ENCODE measurements around the gene KNL1. TPM values are rescaled to one million over a fixed set of nuclear protein-coding genes. Genes with fewer than 3 reads are reported as not detected.
"Not testable (repeated sequence)": the region's sequence is repeated elsewhere in the genome, so short reads cannot be mapped to it uniquely, and the experiment has no call there.

Gene KNL1
- total and polyA plus RNA-seq, 5 donors = 0.14 to 1.6 (median 0.47) TPM

GRCh38 chr15:40618023-40618422, 24.0 kb downstream of the KNL1 start:
- Histone ChIP-seq H3K4me1 (ENCODE audit: control insufficient read depth, insufficient read depth, low read length) (no peaks in the 10 kb centered on the region), H3K4me3 (ENCODE audit: low read length) (no peak overlapping the region), H3K9me3 (ENCODE audit: control insufficient read depth, low read length) (no peaks in the 10 kb centered on the region), H3K27ac (ENCODE audit: low read length) (no peak overlapping the region), H3K27me3 (ENCODE audit: control insufficient read depth, insufficient read depth) (no peaks in the 10 kb centered on the region)
- no peak for ATAC-seq
- DNase-seq = no peak
- intact Hi-C loops (cut with DNase I) = no loop called here
- 71% methylated on average over 2 of the region's 2 CpGs for WGBS

GRCh38 chr15:40618906-40619305, 24.9 kb downstream of the KNL1 start:
- DNase-seq = no peak
- Histone ChIP-seq H3K27me3 (ENCODE audit: control insufficient read depth, insufficient read depth) (no peaks in the 10 kb centered on the region), H3K9me3 (ENCODE audit: control insufficient read depth, low read length) (no peaks in the 10 kb centered on the region), H3K4me3 (ENCODE audit: low read length) (no peak overlapping the region), H3K4me1 (ENCODE audit: control insufficient read depth, insufficient read depth, low read length) (no peaks in the 10 kb centered on the region), H3K27ac (ENCODE audit: low read length) (no peak overlapping the region)
- intact Hi-C loops (cut with DNase I) = no loop called here
- no peak for ATAC-seq

GRCh38 chr15:40623361-40623760, 29.3 kb downstream of the KNL1 start:
- no peak for ATAC-seq

GRCh38 chr15:40630313-40630712, 36.3 kb downstream of the KNL1 start:
- ATAC-seq (no peak), DNase-seq (no peak)
- H3K9me3 ChIP-seq (ENCODE audit: control insufficient read depth, low read length) = no peaks in the 10 kb centered on the region
- H3K4me3 ChIP-seq (ENCODE audit: low read length) = no peak overlapping the region
- intact Hi-C loops (cut with DNase I) = no loop called here
- WGBS = over 99% methylated on average over 2 of the region's 2 CpGs
- H3K27ac ChIP-seq (ENCODE audit: low read length) = no peak overlapping the region
- H3K4me1 ChIP-seq (ENCODE audit: control insufficient read depth, insufficient read depth, low read length) = no peaks in the 10 kb centered on the region
- H3K27me3 ChIP-seq (ENCODE audit: control insufficient read depth, insufficient read depth) = no peaks in the 10 kb centered on the region

More at GRCh38 chr15:40623361-40623760, 29.3 kb downstream of the KNL1 start:
- no peak overlapping the region for H3K27ac ChIP-seq (ENCODE audit: low read length)
- DNase-seq = no peak
- H3K4me3 ChIP-seq (ENCODE audit: low read length) = no peak overlapping the region
- H3K27me3 ChIP-seq (ENCODE audit: control insufficient read depth, insufficient read depth) = no peaks in the 10 kb centered on the region
- no peaks in the 10 kb centered on the region for H3K4me1 ChIP-seq (ENCODE audit: control insufficient read depth, insufficient read depth, low read length)
- H3K9me3 ChIP-seq (ENCODE audit: control insufficient read depth, low read length) = no peaks in the 10 kb centered on the region
- 63% methylated on average over 2 of the region's 2 CpGs for WGBS
- intact Hi-C loops (cut with DNase I) = no loop called here

GRCh38 chr15:40633178-40633577, 39.1 kb downstream of the KNL1 start:
- H3K4me3 ChIP-seq (ENCODE audit: low read length) = no peak overlapping the region
- H3K9me3 ChIP-seq (ENCODE audit: control insufficient read depth, low read length) = no peaks in the 10 kb centered on the region
- WGBS = 98% methylated on average over 9 of the region's 9 CpGs
- intact Hi-C loops (cut with DNase I) = no loop called here
- DNase-seq (no peak), ATAC-seq (no peak)
- H3K27me3 ChIP-seq (ENCODE audit: control insufficient read depth, insufficient read depth) = no peaks in the 10 kb centered on the region
- no peak overlapping the region for H3K27ac ChIP-seq (ENCODE audit: low read length)
- H3K4me1 ChIP-seq (ENCODE audit: control insufficient read depth, insufficient read depth, low read length) = no peaks in the 10 kb centered on the region

GRCh38 chr15:40637221-40637745, 43.2 kb downstream of the KNL1 start:
- 64% methylated on average over 4 of the region's 4 CpGs for WGBS
- ATAC-seq (no peak), DNase-seq (no peak)
- no peak overlapping the region for H3K4me3 ChIP-seq (ENCODE audit: low read length)
- H3K4me1 ChIP-seq (ENCODE audit: control insufficient read depth, insufficient read depth, low read length) = no peaks in the 10 kb centered on the region
- no peak overlapping the region for H3K27ac ChIP-seq (ENCODE audit: low read length)
- H3K9me3 ChIP-seq (ENCODE audit: control insufficient read depth, low read length) = no peaks in the 10 kb centered on the region
- H3K27me3 ChIP-seq (ENCODE audit: control insufficient read depth, insufficient read depth) = no peaks in the 10 kb centered on the region
- intact Hi-C loops (cut with DNase I) = no loop called here

GRCh38 chr15:40639677-40640076, 45.6 kb downstream of the KNL1 start:
- 99% methylated on average over 5 of the region's 5 CpGs for WGBS
- no peaks in the 10 kb centered on the region for H3K4me1 ChIP-seq (ENCODE audit: control insufficient read depth, insufficient read depth, low read length)

GRCh38 chr15:40647523-40647922, 53.5 kb downstream of the KNL1 start:
- H3K27me3 ChIP-seq (ENCODE audit: control insufficient read depth, insufficient read depth) = no peaks in the 10 kb centered on the region
- no peaks in the 10 kb centered on the region for H3K4me1 ChIP-seq (ENCODE audit: control insufficient read depth, insufficient read depth, low read length)
- 95% methylated on average over 1 of the region's 1 CpG for WGBS
- intact Hi-C loops (cut with DNase I) = no loop called here
- H3K27ac ChIP-seq (ENCODE audit: low read length) = no peak overlapping the region
- ATAC-seq (no peak), DNase-seq (no peak)
- H3K9me3 ChIP-seq (ENCODE audit: control insufficient read depth, low read length) = no peaks in the 10 kb centered on the region
- no peak overlapping the region for H3K4me3 ChIP-seq (ENCODE audit: low read length)

More at GRCh38 chr15:40639677-40640076, 45.6 kb downstream of the KNL1 start:
- Histone ChIP-seq H3K27me3 (ENCODE audit: control insufficient read depth, insufficient read depth) (no peaks in the 10 kb centered on the region), H3K9me3 (ENCODE audit: control insufficient read depth, low read length) (no peaks in the 10 kb centered on the region), H3K4me3 (ENCODE audit: low read length) (no peak overlapping the region), H3K27ac (ENCODE audit: low read length) (no peak overlapping the region)
- DNase-seq = no peak
- intact Hi-C loops (cut with DNase I) = no loop called here
- ATAC-seq = no peak

- DNase-seq (no peak), ATAC-seq (no peak)
- no peak overlapping the region for H3K4me3 ChIP-seq (ENCODE audit: low read length)
- no peak overlapping the region for H3K27ac ChIP-seq (ENCODE audit: low read length)
- intact Hi-C loops (cut with DNase I) = no loop called here
- H3K9me3 ChIP-seq (ENCODE audit: control insufficient read depth, low read length) = no peaks in the 10 kb centered on the region
- H3K27me3 ChIP-seq (ENCODE audit: control insufficient read depth, insufficient read depth) = no peaks in the 10 kb centered on the region
- H3K4me1 ChIP-seq (ENCODE audit: control insufficient read depth, insufficient read depth, low read length) = no peaks in the 10 kb centered on the region
These were observed 56.4 kb downstream of the KNL1 start for GRCh38 chr15:40650479-40650878.

- intact Hi-C loops (cut with DNase I) = no loop called here
- 98% methylated on average over 5 of the region's 5 CpGs for WGBS
- no peaks in the 10 kb centered on the region for H3K9me3 ChIP-seq (ENCODE audit: control insufficient read depth, low read length)
- H3K4me3 ChIP-seq (ENCODE audit: low read length) = no peak overlapping the region
- no peaks in the 10 kb centered on the region for H3K27me3 ChIP-seq (ENCODE audit: control insufficient read depth, insufficient read depth)
- no peak overlapping the region for H3K27ac ChIP-seq (ENCODE audit: low read length)
- ATAC-seq (no peak), DNase-seq (no peak)
- H3K4me1 ChIP-seq (ENCODE audit: control insufficient read depth, insufficient read depth, low read length) = no peaks in the 10 kb centered on the region
These were observed 66.6 kb downstream of the KNL1 start for GRCh38 chr15:40660686-40661085.

GRCh38 chr15:40664909-40665308, 70.9 kb downstream of the KNL1 start:
- Histone ChIP-seq H3K9me3 (ENCODE audit: control insufficient read depth, low read length) (no peaks in the 10 kb centered on the region), H3K27me3 (ENCODE audit: control insufficient read depth, insufficient read depth) (no peaks in the 10 kb centered on the region), H3K4me3 (ENCODE audit: low read length) (no peak overlapping the region), H3K4me1 (ENCODE audit: control insufficient read depth, insufficient read depth, low read length) (no peaks in the 10 kb centered on the region), H3K27ac (ENCODE audit: low read length) (no peak overlapping the region)
- ATAC-seq = no peak
- intact Hi-C loops (cut with DNase I) = no loop called here
- WGBS = 97% methylated on average over 7 of the region's 7 CpGs
- DNase-seq = no peak

- WGBS = 87% methylated on average over 6 of the region's 6 CpGs
- not testable (repeated sequence) for H3K27ac ChIP-seq (ENCODE audit: low read length); H3K27me3 ChIP-seq (ENCODE audit: control insufficient read depth, insufficient read depth); H3K4me1 ChIP-seq (ENCODE audit: control insufficient read depth, insufficient read depth, low read length); H3K9me3 ChIP-seq (ENCODE audit: control insufficient read depth, low read length); H3K4me3 ChIP-seq (ENCODE audit: low read length); DNase-seq; ATAC-seq
- intact Hi-C loops (cut with DNase I) = loop anchor here in 1 of 4 donors (5.0 kb wide), 1 partner anchor 216 kb away; the partner anchor contains the start of gene VPS18
These were observed 82.2 kb downstream of the KNL1 start for GRCh38 chr15:40676290-40676689.

Measured in right cardiac atrium (tissue), 5 donors.